GM21515 (cell line): ENCODE results near the gene DMD.
"Not testable (repeated sequence)": the region's sequence is repeated elsewhere in the genome, so short reads cannot be mapped to it uniquely, and the experiment has no call there.

Experiments
- ATAC-seq: cut with Tn5 transposase; IDR thresholded peaks from one replicate; pipeline ENCODE4 v1.9.1; 2021; ENCODE audit not compliant: unreplicated experiment

The DMD gene

DNA sequence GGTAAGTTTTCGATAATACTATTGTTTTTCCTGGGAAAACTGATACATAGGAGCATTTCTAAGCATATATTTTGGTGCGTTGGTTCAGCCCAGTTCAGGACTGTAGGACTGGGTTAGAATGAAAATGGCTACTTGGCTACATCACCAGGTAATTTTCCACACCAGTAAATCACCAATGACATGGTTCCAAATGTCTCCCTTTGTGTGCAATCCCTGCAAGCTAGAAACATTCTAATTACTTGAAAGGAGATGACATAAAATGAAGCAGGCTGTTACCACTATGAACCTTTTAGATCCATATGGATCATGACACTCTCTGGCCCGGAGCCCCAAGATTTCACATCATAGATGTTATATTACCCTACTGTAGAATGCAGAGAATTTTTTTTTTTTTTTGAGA, 1562.1 kb downstream of the DMD start:
- no peak for ATAC-seq

- ATAC-seq: no peak
Observed at GRCh38 chrX:31633349-31633748, 1578.0 kb downstream of the DMD start.

DNA sequence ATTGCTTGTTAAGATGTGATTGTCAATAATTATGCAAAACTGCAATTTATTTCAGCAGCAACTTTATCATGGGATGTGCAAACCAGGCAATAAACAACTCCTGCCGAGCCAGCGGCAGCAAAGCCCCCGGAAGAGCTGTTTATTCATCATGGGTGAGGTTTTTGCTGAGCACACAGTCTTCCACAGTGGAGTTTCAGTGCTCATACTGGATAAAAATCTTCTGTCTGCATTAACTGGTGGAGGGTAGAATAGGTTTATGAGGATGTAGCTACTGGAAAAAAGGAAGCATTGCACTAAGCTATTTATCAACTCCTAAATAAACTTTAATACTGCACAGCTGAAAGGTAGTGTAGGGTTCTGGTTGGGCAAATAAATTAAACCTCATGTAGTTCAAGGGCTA, 1582.2 kb downstream of the DMD start:
- ATAC-seq: no peak

DNA sequence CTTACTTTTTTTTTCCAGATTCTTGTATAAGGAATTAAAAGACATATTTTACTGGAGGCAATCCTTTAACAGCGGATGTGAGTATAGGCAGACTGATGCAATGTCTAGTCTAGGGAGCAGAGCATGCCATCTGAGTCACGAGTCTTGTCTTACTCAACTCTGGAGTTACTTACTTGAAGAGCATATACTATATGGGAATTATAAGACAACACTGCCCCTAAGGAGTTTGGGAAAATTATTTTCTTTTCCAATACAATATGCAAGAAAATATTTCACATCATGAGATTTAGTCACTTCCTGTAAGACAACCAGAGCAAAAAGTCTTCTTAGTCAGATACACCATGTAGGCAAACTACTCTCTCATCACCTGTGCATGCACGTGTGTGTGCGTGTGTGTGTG, 1602.2 kb downstream of the DMD start:
- ATAC-seq: no peak

GRCh38 chrX:31608638-31609037, 1602.7 kb downstream of the DMD start:
- ATAC-seq: no peak

- no peak for ATAC-seq
Observed at GRCh38 chrX:31606771-31607170, 1604.6 kb downstream of the DMD start.

DNA sequence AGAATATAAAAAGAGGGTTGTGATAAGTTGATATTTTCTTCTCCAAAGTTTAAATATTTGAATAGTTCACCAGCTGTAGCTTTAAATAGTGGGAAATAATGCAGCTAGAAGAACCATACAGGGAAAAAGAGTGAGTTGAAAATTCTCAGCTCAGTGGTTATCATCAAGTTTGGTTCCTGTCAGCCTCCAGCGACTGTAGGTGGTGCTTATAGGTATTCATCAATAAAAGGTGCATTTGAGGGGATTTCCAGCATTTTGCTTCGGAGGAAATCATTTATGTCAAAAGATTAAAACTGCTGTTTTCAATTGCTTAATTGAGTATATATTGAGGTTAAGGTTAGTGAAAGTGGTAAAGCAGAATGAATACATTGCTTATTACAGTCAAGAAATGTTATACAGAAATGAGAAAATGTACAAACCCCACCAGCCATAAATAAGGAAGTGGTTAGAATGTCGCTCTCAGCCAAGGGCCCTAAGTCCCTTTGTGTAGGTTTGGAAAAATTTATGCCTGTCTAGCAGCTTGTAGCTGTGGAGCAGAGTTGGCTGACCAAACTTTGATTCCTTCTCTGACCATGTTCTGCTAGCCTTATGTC, 1606.6 kb downstream of the DMD start:
- ATAC-seq: no peak

DNA sequence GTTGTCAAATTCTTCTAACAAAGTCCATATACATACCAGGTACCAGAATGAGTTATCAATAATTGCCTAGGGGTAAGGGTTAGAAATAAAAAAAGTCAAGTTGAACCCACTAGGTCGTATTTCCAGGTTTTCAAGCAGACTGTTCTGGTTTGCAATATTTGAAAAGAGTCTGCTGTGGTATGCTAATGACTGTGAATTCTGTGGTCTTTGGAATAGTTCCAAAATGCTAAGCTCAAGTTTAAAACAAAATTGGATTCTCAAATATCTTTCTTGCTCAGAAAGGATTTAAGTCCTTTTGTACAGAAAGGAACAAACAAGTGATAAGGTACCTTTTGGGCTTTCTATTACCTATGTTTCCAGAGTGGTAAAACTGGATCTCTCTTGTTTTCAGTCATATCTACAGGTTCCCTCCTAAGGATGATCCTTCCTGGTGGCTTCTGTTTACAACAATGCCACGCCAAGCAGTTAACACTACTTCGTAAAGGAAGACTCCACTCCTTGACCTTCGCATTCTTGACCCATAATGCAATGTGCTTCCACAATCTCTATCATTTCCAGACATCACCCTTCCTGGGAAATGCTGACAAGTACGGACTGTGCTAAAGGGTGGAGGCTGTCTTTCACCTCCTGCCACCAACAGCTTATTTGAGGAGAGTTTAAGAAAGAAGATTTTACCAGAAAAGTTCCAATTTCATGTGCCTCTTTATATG, 1607.8 kb downstream of the DMD start:
- no peak for ATAC-seq

DNA sequence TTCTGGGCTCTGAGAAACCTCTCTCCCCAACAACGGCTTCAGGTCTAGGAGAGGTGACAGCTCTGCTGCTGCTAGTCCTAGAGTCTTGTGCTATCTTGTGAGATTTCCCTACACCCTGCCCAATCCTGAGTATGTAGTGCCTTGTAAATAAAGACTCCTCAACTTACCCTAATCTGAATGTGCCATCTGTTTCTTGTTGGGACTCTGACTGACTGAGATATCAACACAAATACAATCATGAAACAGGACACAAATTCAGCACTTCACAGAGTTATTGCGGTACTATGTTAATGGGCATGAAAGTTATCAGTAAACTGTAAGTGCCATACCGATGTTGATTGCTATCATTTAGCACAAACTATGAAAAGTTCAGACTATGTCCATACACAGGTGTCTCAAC, 1610.5 kb downstream of the DMD start:
- no peak for ATAC-seq

GRCh38 chrX:31593353-31593752, 1618.0 kb downstream of the DMD start:
- ATAC-seq: no peak

GRCh38 chrX:31591355-31591754, 1620.0 kb downstream of the DMD start:
- no peak for ATAC-seq

DNA sequence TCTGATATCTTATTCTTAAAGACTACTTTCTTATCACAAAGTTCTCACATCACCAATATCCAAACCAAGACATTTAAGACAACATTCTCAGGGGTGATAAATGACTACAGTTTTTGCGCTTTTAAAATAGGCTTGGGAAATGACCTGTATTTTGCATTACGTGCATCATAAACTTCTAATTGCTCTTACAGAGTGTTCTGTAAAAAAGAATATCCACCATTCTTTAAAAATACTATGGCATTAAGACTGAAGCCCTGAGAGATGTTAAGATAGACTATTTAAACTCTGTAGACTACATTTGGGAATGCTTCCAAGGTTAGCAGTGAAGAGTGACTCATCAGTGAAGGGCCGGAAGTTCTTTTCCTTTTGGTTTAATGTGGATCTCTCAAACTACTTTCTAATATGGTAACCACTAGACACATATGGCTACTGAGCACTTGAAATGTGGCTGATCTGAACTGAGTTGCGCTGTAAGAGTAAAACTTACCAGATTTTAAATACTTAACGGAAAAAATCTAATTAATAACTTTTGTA, 1620.7 kb downstream of the DMD start:
- ATAC-seq: no peak

DNA sequence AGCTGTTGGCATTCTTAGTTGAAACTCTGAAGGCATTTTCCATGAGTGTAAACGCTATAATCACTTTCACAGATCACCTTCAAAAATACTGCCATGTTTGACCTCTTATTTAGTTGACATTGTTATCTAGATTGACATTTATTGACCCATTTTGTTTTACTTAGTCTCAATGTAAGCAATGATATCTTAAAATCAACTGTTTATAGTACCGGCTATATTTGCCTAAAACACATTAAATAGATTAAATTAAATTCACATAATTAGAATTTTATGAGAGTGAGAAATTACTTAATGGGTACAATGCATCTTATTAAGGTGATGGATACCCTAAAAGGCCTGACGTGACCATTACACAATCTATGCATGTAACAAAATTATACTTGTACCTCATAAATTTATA, 1621.8 kb downstream of the DMD start:
- ATAC-seq: no peak

GRCh38 chrX:31588355-31588754, 1623.0 kb downstream of the DMD start:
- ATAC-seq: no peak

DNA sequence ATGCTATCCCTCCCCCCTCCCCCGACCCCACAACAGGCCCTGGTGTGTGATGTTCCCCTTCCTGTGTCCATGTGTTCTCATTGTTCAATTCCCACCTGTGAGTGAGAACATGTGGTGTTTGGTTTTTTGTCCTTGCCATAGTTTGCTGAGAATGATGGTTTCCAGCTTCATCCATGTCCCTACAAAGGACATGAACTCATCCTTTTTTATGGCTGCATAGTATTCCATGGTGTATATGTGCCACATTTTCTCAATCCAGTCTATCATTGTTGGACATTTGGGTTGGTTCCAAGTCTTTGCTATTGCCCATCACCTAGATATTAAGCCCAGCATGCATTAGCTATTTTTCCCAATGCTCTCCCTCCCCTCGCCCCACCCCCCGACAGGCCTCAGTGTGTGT, 1627.5 kb downstream of the DMD start:
- not testable (repeated sequence) for ATAC-seq

GRCh38 chrX:31580726-31581125, 1630.6 kb downstream of the DMD start:
- no peak for ATAC-seq

DNA sequence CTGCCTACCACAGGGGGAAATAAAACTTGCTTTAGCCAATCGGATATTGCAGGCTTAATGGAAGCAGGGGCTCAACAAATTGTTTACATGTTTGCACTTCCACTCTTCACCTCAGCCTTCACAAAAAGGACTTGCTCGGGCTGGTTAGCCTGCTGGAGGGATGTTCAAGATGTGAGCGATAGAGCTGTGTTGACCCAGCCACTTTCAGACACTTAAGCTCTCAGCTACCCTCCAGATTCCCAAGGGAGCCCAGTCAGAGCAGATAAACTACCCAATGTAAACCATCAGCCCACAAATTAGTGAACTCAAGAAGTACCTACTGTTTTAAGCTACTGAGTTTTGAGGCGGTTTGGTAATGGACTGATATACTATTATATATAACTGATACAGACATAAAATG, 1631.1 kb downstream of the DMD start:
- ATAC-seq: no peak

GRCh38 chrX:31572360-31572759, 1639.0 kb downstream of the DMD start:
- no peak for ATAC-seq

DNA sequence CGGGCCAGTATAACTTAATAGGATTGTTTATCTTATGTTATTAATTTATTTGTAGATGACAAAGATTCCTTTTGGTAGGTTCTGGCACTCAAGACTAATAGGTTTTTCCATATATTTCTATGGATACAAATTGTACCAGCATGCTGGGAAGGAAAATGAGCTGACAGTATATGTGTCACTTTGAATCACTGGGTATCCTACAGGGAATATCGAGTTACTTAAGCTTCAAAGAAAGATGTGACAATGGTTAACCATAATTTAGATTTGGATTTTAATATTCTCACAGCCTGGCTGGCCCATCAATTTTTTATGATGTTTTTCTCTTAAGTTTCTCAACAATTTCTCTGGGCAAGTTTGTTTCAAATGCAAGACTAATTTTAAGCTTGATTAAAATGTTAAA, 1640.7 kb downstream of the DMD start:
- ATAC-seq: no peak

- no peak for ATAC-seq
Observed at GRCh38 chrX:31563792-31564191, 1647.6 kb downstream of the DMD start.

- ATAC-seq: no peak
Observed at GRCh38 chrX:31555506-31555905, 1655.8 kb downstream of the DMD start.

DNA sequence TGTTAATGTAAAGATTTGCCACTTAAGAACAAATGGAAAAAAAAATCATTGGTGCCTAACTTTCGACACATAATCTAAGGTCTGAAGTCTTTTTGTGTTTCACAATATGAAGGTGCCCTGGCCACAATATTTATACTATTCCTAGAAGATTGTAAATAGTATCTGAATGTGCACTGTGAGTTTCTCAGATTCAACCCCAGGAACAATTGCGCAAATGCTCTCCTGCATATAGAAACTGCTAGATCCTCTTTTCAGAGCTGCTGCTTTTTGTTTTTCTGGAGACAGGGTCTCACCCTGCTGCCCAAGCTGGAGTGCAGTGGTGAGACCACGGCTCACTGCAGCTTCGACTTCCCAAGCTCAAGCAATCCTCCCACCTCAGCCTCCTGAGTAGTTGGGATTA, 1659.4 kb downstream of the DMD start:
- ATAC-seq: no peak

- no peak for ATAC-seq
Observed at GRCh38 chrX:31550158-31550557, 1661.2 kb downstream of the DMD start.
